ENCODE measurements around the gene HYCC1. TPM values are rescaled to one million over a fixed set of nuclear protein-coding genes. Genes with fewer than 3 reads are reported as not detected.

HYCC1 gene
- total RNA-seq, 1 donor from 2014 or later, result 37.5 TPM

GRCh38 chr7:22996470-22996869, 17.5 kb downstream of the HYCC1 start:
- Histone ChIP-seq H3K9me3 (no peaks in the 10 kb centered on the region), H3K27ac (no peak overlapping the region), H3K4me1 (no peaks in the 10 kb centered on the region), H3K36me3 (no peaks in the 10 kb centered on the region), H3K4me3 (no peak overlapping the region), H3K27me3 (ENCODE audit: low read depth) (no peaks in the 10 kb centered on the region)
- DNase-seq, result no peak
- intact Hi-C loops (cut with DNase I), result no loop called here
- TF ChIP-seq CTCF (IDR thresholded peaks at IDR 0.05), result no peak
- no peak for ATAC-seq

GRCh38 chr7:22995011-22995410, 18.9 kb downstream of the HYCC1 start:
- Histone ChIP-seq H3K36me3 (no peaks in the 10 kb centered on the region), H3K27me3 (ENCODE audit: low read depth) (no peaks in the 10 kb centered on the region), H3K4me3 (no peak overlapping the region), H3K9me3 (no peaks in the 10 kb centered on the region), H3K4me1 (no peaks in the 10 kb centered on the region), H3K27ac (no peak overlapping the region)
- ATAC-seq, result no peak
- TF ChIP-seq CTCF (IDR thresholded peaks at IDR 0.05), result no peak
- no peak for DNase-seq
- intact Hi-C loops (cut with DNase I), result no loop called here

GRCh38 chr7:22992874-22993840, 20.8 kb downstream of the HYCC1 start:
- Histone ChIP-seq H3K27ac (no peak overlapping the region), H3K4me1 (no peaks in the 10 kb centered on the region), H3K27me3 (ENCODE audit: low read depth) (no peaks in the 10 kb centered on the region), H3K4me3 (no peak overlapping the region), H3K9me3 (no peaks in the 10 kb centered on the region), H3K36me3 (no peaks in the 10 kb centered on the region)
- ATAC-seq (no peak), DNase-seq (no peak)
- TF ChIP-seq CTCF (IDR thresholded peaks at IDR 0.05), result no peak
- intact Hi-C loops (cut with DNase I), result no loop called here

GRCh38 chr7:22990588-22990949, 23.4 kb downstream of the HYCC1 start:
- intact Hi-C loops (cut with DNase I), result no loop called here
- no peak for TF ChIP-seq CTCF (IDR thresholded peaks at IDR 0.05)
- no peaks in the 10 kb centered on the region for H3K9me3 ChIP-seq
- DNase-seq, result no peak
- no peaks in the 10 kb centered on the region for H3K4me1 ChIP-seq
- no peak overlapping the region for H3K27ac ChIP-seq
- no peaks in the 10 kb centered on the region for H3K27me3 ChIP-seq (ENCODE audit: low read depth)
- no peak overlapping the region for H3K4me3 ChIP-seq
- no peak for ATAC-seq
- H3K36me3 ChIP-seq, result no peaks in the 10 kb centered on the region

GRCh38 chr7:22989643-22990587, 24.0 kb downstream of the HYCC1 start:
- DNase-seq (no peak), ATAC-seq (no peak)
- Histone ChIP-seq H3K36me3 (no peaks in the 10 kb centered on the region), H3K27me3 (ENCODE audit: low read depth) (no peaks in the 10 kb centered on the region), H3K9me3 (no peaks in the 10 kb centered on the region), H3K27ac (no peak overlapping the region), H3K4me1 (no peaks in the 10 kb centered on the region), H3K4me3 (no peak overlapping the region)
- no peak for TF ChIP-seq CTCF (IDR thresholded peaks at IDR 0.05)
- intact Hi-C loops (cut with DNase I), result no loop called here

All from lower lobe of right lung (tissue), 2 donors.